HTERT RPE-1 (cell line): ENCODE results near the gene PRKRIP1.
"Not testable (repeated sequence)": the region's sequence is repeated elsewhere in the genome, so short reads cannot be mapped to it uniquely, and the experiment has no call there.

ENCODE experiments used
- in situ Hi-C: fragments of 300-500 bp; cut with MboI; formaldehyde crosslinking; loops from 4 replicates; pipeline ENCODE4 v1.14.3; 2020; ENCODE audit warnings: low sequenced_read_pairs

PRKRIP1 gene

DNA sequence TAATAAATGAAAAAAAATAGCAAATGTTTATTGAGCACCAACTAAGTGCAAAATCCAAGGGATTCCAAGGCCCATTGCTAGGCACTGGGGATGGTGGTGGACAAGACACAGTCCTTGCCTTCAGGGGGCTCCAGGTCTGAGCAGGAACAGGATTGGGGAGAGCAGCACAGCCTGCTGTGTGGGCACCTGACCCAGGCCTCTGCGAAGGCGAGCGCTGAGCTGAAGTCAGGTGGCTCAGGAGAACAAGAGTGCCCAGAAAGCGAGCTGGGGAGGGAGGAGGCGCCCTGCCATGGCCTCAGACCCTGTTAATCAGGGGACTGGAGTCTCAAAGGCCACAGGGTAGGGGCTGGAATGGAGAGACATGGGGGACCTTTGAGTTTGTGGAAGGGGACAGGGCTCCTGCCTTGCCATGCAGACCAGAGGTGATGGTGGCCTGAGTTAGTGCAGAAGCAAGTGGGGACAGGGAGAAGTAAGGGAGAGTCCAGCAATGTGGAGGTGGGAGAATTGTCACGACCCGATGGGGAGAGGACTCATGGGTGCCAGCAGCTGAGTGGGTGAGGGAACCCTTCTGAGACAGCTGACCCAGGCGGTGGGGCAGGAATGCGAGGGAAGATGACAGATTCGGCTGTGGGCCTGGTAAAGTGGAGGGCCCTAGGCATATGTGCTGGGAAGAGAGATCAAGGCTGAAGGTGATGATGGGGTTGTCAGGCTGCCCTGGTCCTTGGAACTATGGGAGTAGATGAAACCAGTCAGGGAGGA lies 33.2 kb downstream of the PRKRIP1 start:
- in situ Hi-C loops, result no loop called here

DNA sequence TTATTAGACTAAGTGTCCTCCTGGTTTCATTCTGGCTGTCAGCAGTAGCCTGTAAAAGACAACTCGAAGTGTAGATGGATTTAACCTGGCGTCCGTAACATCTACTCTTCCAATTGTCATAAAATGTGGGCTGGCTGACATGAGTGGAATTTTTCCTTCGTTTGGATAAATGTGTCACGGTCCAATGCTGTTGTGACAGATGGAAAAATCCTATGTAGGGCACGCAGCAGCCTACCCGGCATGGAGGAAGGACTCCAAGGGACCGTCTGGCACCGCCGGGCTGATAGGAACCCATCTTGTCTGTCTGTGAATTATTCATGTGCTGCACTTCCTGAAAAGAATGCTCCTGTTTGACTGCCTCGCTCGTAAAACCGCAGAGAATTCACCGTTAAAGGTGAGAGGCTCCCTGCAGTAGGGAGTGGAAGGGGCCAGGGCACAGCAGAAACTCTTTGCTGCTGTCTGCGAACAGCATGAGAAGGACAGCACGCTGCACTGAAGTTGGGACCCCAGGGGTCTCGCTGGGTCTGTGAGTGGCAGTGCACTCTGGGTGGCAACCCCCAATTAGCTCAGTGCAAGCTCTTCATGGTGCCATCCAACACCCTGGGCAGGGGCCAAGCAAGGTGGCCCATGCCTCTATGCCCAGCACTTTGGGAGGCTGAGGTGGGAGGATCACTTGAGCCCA lies 35.6 kb downstream of the PRKRIP1 start:
- in situ Hi-C loops, result no loop called here

DNA sequence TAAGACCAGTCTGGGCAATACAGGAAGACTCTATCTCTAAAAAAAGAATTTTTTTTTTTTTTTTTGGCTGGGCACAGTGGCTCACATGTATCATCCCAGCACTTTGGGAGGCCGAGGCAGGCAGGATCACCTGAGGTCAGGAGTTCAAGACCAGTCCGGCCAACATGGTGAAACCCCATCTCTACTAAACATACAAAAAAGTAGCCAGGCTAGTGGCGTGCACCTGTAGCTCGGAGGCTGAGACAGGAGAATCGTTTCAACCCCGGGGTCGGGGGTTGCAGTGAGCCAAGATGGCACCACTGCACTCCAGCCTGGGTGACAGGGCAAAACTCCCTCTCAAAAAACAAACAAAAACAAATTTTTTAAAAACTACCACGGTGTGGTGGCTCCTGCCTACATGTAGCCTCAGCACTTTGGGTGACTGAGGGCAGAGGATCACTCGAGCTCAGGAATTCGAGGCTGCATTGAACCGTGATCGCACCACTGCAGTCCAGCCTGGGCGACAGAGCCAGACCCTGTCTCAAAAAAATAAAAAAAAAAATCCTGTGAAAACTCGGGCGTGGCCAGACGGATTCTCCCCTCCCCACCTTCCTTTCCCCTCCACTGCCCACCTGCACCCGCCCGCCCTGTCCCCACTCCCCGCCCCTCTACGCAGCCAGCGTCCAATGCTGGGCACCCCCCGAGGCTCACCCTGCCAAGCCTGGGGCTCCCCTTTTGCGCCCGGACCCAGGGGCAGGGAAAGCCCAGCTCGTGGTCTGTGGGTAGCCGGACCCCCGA lies 36.5 kb downstream of the PRKRIP1 start:
- in situ Hi-C loops, result no loop called here

DNA sequence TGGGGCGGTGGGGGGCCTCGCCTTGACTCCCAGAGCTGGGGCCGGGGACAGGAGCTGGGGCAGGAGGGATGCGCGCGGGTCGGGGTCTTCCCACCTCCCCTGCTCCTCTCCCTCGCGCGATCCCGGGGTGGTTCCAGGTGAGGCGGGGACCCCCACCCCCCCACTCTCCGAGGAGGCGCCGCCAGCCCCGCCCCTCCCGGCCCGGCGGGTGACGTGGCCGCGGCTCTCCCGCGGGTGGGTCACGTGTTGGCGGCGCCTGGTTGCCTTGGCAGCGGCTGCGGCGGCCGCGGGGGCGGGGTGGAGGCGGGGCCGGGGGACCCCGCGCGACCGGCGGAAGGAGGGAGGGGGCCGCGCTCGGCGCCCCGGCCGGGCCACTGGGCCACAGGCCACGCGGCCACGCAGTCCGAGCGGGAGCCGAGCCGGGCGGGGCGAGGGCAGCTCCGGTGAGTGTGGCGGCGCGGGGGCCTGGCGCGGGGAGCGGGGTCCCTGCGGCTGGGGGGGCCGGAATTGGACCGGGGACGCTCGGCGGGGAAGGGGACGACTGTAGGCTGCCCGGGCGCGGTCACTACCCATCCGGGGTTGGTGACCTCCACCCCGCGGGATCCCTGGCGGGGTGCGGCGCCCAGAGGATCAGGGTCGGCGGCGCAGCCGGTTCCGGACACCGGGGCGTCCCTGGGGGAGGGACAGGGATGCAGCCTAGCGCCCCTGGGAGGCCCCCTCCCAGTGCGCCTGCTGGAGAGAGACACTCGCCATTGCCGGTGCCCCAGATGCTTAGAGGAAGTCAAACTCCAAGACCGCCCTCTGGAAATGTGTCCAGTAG lies 37.3 kb downstream of the PRKRIP1 start, which contains the start of gene ORAI2:
Gene ORAI2 (plus strand): TSS at position 357 of the 820 bp plus-strand sequence. CDS start 5,382 bp downstream, outside the sequence.
- in situ Hi-C loops, result no loop called here

DNA sequence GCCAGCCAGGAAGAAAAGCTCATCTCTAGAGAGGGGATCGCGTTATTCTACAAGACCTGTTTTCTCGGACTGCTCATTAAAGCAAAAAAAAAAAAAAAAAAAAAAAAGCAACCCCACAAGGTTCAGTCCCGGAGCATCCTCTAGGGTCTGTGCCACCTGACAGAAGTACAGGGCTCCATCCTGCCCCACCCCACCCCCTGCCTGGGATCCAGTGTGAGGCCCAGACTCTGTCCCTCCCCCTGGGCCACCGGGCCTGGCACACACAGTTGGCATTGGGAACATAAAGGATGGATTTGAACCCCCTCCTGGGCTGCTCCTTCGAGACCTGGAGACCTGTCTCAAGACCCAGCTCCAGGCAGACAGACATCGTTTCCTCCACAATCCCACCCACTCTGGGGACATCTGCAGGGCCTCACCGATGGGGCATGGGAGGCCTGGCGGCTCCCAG lies 37.9 kb downstream of the PRKRIP1 start:
- in situ Hi-C loops, result no loop called here

DNA sequence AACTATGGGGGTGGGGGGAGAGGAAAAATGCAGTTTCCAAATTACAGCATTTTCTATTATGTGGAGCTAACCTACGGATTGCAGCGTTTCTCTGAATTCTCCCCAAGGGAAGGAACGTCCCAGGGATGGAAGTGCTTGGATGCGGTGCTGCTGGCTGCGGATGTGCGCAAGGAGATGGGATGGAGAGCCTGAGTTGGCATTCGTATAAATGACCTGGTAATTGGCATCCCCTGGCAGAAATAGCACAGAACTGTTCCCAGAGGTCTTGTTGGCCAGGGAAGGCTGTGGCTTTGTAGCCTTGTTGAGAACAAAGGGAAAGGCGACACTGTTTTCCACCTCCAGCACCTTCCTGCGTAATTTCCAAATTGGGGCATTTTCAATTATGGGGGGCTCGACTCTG lies 40.0 kb downstream of the PRKRIP1 start:
- in situ Hi-C loops, result no loop called here

DNA sequence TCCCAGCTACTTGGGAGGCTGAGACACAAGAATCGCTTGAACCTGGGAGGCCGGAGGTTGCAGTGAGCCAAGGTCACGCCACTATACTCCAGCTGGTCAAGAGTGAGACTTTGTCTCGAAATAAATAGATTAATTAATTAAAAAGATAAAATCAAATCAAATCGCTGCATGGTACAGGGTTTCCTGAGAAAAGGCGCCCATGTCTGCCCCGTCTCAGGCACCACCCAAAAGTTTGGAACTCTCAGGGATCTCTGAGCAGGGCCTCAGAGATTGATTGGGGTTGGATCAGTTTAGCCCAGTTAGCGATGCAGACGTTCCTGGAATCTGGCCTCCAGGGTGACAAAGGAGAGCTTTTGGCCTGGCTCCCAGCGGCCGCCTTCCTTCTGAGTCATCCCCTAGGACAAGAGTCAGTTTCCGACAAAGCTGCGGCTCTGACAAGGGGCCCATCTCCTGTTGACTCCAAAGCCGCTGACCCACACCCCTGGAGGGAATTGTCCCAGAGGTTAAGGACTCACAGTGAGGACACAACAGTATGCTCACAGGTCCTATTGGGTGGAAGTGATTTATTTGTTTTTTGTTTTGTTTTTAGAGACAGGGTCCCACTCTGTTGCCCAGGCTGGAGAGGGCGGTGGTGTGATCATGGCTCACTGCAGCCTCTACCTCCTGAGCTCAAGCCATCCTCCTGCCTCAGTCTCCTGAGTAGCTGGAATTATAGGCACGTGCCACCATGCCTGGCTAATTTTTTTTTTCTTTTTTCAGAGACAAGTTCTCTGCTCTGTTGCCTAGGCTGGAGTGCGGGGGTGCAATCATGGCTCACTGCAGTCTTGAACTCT lies 44.0 kb downstream of the PRKRIP1 start:
- in situ Hi-C loops, result no loop called here

DNA sequence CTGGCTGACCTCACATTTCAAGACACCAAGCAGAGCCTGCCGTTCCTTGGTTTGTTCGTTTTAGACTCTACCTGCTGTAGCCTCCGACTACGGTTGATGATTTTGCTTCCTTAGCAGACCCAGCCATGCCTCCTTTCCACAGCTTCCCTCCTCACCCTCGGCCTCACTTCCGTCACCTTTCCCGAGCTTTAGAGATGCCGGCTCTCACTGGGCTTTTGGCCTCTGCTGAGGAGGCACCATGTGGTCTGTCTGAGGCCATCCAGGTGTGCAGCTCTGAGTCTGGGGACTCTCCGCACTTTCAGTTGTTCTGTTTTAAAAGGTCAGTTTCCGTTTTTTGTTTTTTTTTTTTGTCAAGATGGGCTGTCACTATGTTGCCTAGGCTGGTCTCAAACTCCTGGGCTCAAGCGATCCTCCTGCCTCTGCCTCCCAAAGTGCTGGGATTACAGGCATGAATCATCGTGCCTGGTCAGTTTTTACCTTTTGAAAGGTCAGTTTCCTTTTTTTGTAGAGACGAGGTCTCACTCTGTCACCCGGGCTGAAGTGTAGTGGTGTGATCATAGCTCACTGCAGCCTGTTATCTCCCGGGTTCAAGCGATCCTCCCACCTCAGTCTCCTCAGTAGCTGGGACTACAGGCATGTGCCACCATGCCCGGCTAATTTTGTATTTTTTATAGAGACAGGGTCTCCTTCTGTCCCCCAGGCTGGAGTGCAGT lies 49.0 kb downstream of the PRKRIP1 start:
- in situ Hi-C loops, result no loop called here

DNA sequence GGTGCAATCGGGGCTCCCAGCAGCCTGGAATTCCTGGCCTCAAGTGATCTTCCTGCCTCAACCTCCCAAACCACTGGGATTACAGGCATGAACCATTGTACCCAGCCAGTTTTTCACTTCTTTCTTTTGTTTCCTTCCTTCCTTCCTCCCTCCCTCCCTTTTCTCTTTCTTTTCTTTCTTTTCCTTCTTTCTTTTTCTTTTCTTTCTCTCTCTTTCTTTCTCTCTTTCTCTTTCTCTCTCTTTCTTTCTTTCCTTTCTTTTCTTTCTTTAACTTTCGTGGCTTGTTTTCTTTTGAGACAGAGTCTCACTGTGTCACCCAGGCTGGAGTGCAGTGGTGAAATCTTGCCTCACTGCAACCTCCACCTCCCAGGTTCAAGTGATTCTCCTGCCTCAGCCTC lies 49.5 kb downstream of the PRKRIP1 start:
- in situ Hi-C loops, result no loop called here

DNA sequence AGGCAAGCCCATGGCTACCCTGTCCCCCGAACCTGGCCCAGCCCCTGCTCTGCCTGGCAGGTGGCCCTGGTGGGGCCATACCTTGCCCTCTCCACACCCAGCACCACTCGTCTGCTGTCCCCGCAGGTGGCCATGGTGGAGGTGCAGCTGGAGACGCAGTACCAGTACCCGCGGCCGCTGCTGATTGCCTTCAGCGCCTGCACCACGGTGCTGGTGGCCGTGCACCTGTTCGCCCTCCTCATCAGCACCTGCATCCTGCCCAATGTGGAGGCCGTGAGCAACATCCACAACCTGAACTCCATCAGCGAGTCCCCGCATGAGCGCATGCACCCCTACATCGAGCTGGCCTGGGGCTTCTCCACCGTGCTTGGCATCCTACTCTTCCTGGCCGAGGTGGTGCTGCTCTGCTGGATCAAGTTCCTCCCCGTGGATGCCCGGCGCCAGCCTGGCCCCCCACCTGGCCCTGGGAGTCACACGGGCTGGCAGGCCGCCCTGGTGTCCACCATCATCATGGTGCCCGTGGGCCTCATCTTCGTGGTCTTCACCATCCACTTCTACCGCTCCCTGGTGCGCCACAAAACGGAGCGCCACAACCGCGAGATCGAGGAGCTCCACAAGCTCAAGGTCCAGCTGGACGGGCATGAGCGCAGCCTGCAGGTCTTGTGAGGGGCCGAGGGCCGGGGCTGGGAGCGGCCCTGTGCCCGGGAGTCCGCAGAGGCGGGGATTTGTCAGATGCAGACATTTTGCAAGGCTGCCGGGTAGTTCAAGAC lies 50.4 kb downstream of the PRKRIP1 start:
- in situ Hi-C loops, result no loop called here

DNA sequence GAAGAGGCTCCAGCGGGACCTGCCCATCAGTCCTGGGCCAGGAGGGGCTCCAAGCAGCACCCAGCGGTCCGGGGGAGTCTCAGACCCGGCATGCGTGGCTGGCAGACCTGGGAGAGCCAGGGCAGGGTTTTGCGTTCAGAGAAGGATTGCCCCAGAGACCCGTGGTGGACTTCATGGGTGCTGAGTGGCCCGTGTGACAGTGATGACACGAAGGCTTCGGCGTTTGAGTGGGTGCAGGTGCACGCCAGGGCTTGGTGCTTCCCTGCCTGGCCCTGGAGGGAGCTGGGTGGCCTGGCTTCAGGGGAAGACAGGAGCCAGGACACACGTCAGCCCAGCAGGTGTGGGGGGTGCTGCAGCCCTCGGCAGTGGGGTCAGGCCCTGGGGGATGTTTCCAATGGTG lies 51.1 kb downstream of the PRKRIP1 start:
- in situ Hi-C loops, result no loop called here

DNA sequence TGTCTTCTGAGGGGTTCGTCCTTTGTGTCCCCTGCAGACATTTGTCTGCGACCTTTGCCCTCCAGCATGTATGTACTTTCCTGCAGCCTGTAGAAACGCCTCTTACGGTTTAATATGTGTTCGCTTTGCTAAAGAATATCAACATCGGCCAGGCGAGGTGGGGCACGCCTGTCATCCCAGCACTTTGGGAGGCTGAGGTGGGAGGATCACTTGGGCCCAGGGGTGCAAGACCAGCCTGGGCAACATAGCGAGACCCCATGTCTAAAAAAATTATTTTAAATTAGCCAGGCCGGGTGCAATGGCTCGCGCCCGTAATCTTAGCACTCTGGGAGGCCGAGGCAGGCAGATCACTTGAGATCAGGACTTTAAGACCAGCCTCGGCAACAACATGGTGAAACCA lies 53.0 kb downstream of the PRKRIP1 start:
- in situ Hi-C loops, result no loop called here

DNA sequence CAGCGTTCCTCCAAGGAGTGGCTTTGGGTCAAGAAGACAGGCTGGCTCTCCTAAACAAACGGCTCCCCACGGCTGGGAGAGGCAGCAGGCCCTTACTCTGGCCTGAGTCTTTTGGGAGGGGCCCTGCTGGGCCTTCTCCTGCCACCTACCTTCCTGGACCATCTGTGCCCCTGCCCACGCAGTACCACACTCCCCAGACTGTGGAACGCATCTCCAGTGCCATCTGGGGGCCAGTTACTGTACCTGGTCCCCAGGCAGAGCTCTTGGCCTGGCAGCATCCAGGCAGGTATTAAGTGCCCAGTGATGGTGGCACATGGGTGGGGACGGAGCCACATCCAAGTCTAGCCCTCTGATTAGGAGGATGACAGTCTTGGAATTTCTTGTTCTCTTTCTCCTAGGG lies 54.1 kb downstream of the PRKRIP1 start:
- in situ Hi-C loops, result no loop called here

DNA sequence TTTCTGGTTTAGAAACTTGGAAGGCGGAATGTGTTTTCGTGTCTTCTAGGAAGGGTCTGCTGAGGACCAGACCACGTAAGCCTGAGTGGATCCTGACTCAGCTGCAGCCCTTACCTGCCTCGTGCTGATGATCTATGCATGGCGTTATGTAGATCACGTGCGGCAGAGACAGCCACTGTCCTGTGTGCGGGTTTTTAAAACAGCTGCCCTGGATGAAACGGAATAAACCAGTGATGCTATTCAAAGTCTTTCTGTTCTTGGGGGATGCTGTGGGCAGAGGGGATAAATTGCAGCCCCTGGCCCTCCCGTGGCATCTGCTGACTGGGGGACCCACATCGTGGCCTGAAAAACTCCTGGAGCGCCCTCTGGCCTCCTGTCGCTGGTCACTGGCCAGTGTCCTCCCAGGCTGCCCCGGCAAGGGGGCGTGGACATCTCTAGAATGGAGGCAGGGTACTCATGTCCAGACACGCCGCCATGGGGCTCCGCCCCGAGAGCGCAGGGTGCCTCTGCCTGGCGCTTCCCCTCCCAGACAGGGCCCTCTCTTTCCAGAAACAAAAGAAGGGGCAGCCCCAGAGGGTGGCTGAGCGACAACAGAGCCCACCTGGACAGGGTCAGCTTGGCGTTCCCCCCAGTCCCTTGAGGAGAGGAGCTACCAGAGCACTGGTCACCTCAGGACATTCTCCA lies 55.4 kb downstream of the PRKRIP1 start:
- in situ Hi-C loops, result no loop called here

DNA sequence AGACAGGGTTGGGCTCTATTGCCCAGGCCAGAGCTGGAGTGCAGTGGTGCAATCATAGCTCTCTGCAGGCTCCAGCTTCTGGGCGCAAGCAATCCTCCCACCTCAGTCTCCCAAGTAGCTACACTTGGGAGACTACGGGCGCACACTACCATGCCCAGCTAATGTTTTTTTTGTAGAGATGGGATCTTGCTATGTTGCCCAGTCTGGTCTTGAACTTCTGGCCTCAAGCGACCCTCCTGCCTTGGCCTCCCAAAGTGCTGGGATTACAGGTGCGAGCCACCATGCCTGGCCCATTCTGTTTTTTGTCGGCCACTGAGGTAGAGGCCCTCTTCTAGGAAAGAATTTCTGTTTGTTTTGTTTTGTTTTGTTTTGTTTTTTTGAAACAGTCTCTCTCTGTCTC lies 56.3 kb downstream of the PRKRIP1 start:
- in situ Hi-C loops, result no loop called here

DNA sequence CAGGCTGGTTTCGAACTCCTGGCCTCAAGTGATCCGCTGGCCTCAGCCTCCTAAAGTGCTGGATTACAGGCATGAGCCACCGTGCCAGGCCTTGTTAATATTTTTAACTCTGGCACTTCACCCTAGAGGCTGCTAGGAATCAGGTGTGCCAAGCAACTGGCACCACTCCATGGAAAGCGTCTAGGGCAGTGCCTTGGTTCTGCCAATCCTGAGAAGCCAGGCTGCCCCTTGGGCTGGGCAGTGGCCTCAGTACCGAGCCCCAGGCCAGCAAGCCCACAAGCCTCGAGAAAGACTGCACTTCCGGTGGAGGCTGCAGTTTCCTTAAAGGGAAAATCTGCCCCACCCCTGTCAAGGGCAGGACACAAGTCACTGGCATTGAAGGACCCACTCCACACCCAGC lies 57.2 kb downstream of the PRKRIP1 start:
- in situ Hi-C loops, result no loop called here

DNA sequence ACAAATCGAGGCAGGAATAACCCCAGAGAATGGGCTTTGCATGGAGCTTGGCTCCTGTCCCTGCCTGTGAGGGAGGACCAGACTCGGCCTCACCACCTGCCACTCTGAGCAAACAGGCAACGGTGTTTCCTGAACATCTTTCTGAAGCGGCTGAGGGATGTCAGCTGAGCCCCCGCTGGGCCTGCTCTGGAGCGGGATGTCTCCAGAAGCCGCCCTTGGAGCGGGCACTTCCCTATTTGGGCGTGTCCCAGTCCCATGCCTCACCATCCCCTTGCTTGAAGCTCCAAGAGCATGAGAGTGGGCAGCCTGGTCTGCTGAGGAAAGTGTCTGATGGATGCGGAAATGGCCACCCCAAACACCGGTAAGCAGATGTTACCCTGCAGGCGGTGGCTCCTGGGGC lies 58.3 kb downstream of the PRKRIP1 start:
- in situ Hi-C loops, result no loop called here

DNA sequence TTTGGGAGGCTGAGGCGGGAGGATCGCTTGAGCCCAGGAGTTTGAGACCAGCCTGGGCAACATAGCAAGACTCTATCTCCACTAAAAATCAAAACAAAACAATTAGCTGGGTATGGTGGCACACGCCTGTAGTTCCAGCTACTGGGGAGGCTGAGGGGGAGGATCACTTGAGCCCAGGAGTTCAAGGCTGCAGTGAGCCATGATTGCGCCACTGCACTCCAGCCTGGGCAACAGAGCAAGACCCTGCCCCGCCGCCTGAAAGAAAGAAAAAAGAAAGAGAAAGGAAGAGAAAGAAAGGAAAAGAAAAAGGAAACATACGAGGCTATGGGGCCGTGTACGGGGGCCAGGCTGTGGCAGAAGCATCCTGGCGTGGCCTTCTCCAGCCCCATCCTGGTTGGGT lies 58.8 kb downstream of the PRKRIP1 start:
- in situ Hi-C loops, result not testable (repeated sequence)
